GM12801 (cell line): Measurements from ENCODE around the gene PIK3R6.

Source experiments
- CTCF ChIP-seq: IDR thresholded peaks from one replicate; pipeline ENCODE4 v1.5.1; 2011; ENCODE audit warnings: control low read depth; ENCODE audit not compliant: insufficient read length; ENCODE audit errors: extremely low read depth

Gene PIK3R6

GRCh38 chr17:8849311-8850041, 18.0 kb downstream of the PIK3R6 start:
- TF ChIP-seq CTCF = no peak

- no peak for TF ChIP-seq CTCF
Observed at GRCh38 chr17:8847891-8848290, 19.6 kb downstream of the PIK3R6 start.

GRCh38 chr17:8846768-8847211, 20.7 kb downstream of the PIK3R6 start:
- TF ChIP-seq CTCF = no peak

DNA sequence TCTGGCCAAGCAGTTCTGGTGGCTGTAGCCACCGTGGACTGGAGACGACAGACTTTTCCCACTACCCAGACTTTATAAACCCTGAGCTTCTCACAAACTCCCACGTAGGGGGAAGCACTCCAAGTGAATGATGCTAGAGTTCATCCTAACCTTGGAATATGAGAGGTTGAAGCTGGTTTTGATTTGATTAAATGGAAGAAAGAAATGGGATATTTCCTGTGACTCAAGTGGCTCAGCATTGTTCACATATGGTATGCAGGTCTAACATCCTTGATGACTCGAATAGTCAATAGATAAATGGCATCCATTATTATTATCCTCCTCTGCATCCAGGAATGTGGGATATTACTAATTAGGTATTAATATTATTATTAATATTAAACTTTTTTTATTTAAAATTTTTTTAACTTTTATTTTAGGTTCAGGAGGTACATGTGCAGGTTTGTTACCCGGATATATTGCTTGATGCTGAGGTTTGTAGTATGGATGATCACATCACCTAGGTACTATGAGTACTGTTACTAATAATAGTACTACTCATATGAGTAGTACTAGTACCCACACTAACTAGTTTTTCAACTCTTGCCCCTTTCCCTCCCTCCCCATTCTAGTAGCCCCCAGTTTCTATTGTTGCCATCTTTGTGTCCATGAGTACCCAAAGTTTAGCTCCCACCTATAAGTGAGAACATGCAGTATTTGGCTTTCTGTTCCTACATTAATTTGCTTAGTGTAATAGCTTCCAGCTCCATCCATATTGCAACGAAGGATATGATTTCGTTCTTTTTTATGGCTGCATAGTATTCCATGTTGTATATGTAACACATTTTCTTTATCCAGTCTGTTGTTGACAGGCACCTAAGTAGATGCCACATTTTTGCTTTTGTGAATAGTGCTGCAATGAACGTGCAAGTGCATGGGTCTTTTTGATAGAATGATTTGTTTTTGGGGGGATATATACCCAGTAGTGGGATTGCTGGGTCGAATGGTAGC, 22.9 kb downstream of the PIK3R6 start:
- no peak for TF ChIP-seq CTCF

- TF ChIP-seq CTCF = no peak
Observed at GRCh38 chr17:8843344-8843743, 24.1 kb downstream of the PIK3R6 start.

DNA sequence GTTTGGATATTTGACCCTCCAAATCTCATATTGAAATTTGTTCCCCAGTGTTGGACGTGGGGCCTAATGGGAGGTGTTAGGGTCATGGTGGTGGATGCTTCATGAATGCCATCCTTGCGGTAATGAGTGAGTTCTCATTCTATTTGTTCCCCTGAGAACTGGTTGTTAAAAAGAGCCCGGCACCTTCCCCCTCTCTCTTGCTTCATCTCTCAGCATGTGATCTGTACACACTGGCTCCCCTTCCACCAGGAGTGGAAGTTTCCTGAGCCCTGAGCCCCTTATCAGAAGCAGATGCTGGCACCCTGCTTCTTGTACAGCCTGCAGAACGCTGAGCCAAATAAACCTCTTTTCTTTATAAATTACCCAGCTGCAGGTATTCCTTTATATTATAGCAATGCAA, 25.6 kb downstream of the PIK3R6 start:
- no peak for TF ChIP-seq CTCF

- TF ChIP-seq CTCF = no peak
Observed at GRCh38 chr17:8839410-8839935, 28.0 kb downstream of the PIK3R6 start.
